K562 (cell line): ENCODE results near the gene PAQR6. TPM values are rescaled to one million over a fixed set of nuclear protein-coding genes. Genes with fewer than 3 reads are reported as not detected.

Source experiments
- BRF1 ChIP-seq: IDR thresholded peaks from 3 replicates; pipeline ENCODE4 v1.6.1; 2011; ENCODE audit warnings: borderline replicate concordance, mild to moderate bottlenecking; ENCODE audit not compliant: insufficient read length; ENCODE audit errors: extremely low read depth
- E2F3 ChIP-seq: fragments of 250-450 bp; sonication (Bioruptor Pico); IDR thresholded peaks from 2 replicates; pipeline ENCODE4 v1.4.0; 2020; ENCODE audit warnings: mild to moderate bottlenecking
- MIER1 ChIP-seq: fragments of 450-650 bp; IDR thresholded peaks from 2 replicates; pipeline ENCODE4 v1.6.1; 2016; ENCODE audit warnings: antibody characterized with exemption, mild to moderate bottlenecking, low read depth
- OTX1 ChIP-seq: fragments of 450-650 bp; formaldehyde crosslinking; IDR thresholded peaks from 2 replicates; pipeline ENCODE4 v1.4.0; 2022; ENCODE audit warnings: mild to moderate bottlenecking
- POLR2AphosphoS5 ChIP-seq: IDR thresholded peaks from 2 replicates; pipeline ENCODE4 v1.6.1; 2011; ENCODE audit warnings: mild to moderate bottlenecking, low read depth, low read length, moderate library complexity; ENCODE audit not compliant: control insufficient read depth, insufficient read depth
- RBM39 ChIP-seq: fragments of 200-400 bp; formaldehyde crosslinking; optimal IDR thresholded peaks from 2 replicates; pipeline ENCODE3; 2018; ENCODE audit warnings: low read depth, low read length
- SIN3A ChIP-seq, 2 experiments: fragments of 150-350 bp in 1 of 2; IDR thresholded peaks; 2 replicates each; pipeline ENCODE4 v1.6.1; 2011 to 2016; ENCODE audit warnings: borderline replicate concordance in 2 of 2, low read depth in 2 of 2, low read length in 2 of 2, mild to moderate bottlenecking in 2 of 2, moderate library complexity in 2 of 2; ENCODE audit not compliant: control insufficient read depth in 1 of 2
- TCF7 ChIP-seq: sonication (generic); IDR thresholded peaks from 2 replicates; pipeline ENCODE4 v1.6.1; 2016; ENCODE audit warnings: antibody characterized with exemption, borderline replicate concordance
- ZZZ3 ChIP-seq: fragments of 450-650 bp; IDR thresholded peaks from 2 replicates; pipeline ENCODE4 v1.6.1; 2016; ENCODE audit warnings: antibody characterized with exemption, mild to moderate bottlenecking, moderate library complexity
- polyA plus RNA-seq, 8 experiments: library from polyadenylated mRNA; depleted of rRNA in 4 of 8; stranded (reverse) in 5 of 8; unstranded in 3 of 8; fragments of >200 nt; fragmentation: Nextera tagmentation in 2 of 8; fragmentation: Illumina TruSeq in 1 of 8; extraction: Ambion mirVana in 2 of 8; extraction: Trizol in 1 of 8; gene quantifications; 2 replicates each; pipeline versions ENCODE4 v1.2.1 to v1.2.3, GENCODE V29; 2011 to 2014; ENCODE audit warnings: inconsistent platforms in 1 of 8, missing spikeins in 1 of 8
- total RNA-seq, 7 experiments: library from RNA; depleted of rRNA in 6 of 7; stranded (reverse); fragments of >200 nt in 6 of 7; fragmentation: Illumina TruSeq in 2 of 7; extraction: Trizol in 2 of 7; gene quantifications; 2 replicates each; pipeline versions ENCODE4 v1.2.1 to v1.2.3, GENCODE V29; 2011 to 2021; ENCODE audit warnings: low replicate concordance in 1 of 7
- TF ChIP-seq, protein P1 (sequence below): fragments of 250-450 bp; sonication (Bioruptor Pico); IDR thresholded peaks from 2 replicates; pipeline ENCODE4 v1.8.0; 2022; ENCODE audit warnings: moderate library complexity, mild to moderate bottlenecking, inconsistent platforms
- TF ChIP-seq, protein P2 (sequence below), 2 experiments: fragments of 450-650 bp in 1 of 2; sonication (generic) in 1 of 2; formaldehyde crosslinking in 1 of 2; IDR thresholded peaks; 2 replicates each; pipeline versions ENCODE4 v1.7.1 to v1.9.0; 2016 to 2022; ENCODE audit warnings: inconsistent platforms in 1 of 2, mild to moderate bottlenecking in 1 of 2, missing genetic modification reagents in 1 of 2
- TF ChIP-seq, protein P3 (sequence below): sonication (generic); formaldehyde crosslinking; IDR thresholded peaks from 2 replicates; pipeline ENCODE4 v1.8.0; 2022; ENCODE audit warnings: mild to moderate bottlenecking, missing genetic modification reagents
- TF ChIP-seq, protein P4 (sequence below): fragments of 250-450 bp; sonication (Bioruptor Pico); IDR thresholded peaks from 2 replicates; pipeline ENCODE4 v1.5.0; 2020; ENCODE audit warnings: mild to moderate bottlenecking, borderline replicate concordance

PAQR6 gene
- total and polyA plus RNA-seq, 9 of the 15 experiments (the other 6 are each of a cell fraction or from before 2014, with no cell fraction given) = 0.07 to 1.8 (median 0.62) TPM

DNA sequence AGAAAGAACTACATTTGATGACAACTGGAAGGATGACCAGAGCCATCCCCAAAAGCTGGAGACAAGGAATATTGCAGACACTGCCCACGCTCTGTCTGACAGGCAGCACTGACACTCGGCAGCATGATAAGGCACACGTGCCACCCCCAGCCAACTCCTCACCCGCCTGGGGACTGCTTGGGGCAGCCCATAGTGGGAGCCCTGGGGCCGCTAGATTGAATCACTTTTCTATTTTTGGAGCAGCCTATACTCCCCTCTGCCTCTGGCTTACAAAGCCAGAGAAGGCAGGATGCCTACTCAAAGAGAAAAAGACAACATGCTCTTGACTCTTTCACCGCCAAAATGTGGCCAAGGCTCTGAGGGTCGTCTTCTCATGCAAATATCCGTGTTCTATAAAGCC is 33.4 kb upstream of the PAQR6 start (continued):
- TF ChIP-seq, protein P1, sequence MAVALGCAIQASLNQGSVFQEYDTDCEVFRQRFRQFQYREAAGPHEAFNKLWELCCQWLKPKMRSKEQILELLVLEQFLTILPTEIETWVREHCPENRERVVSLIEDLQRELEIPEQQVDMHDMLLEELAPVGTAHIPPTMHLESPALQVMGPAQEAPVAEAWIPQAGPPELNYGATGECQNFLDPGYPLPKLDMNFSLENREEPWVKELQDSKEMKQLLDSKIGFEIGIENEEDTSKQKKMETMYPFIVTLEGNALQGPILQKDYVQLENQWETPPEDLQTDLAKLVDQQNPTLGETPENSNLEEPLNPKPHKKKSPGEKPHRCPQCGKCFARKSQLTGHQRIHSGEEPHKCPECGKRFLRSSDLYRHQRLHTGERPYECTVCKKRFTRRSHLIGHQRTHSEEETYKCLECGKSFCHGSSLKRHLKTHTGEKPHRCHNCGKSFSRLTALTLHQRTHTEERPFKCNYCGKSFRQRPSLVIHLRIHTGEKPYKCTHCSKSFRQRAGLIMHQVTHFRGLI (CRISPR knock-in tag) = no peak
- TF ChIP-seq MIER1 (no peak), E2F3 (CRISPR knock-in tag) (no peak), ZZZ3 (no peak), RBM39 (no peak), BRF1 (no peak), SIN3A (IDR thresholded peaks at IDR 0.05; ENCODE audit: borderline replicate concordance in 2 of 2, control insufficient read depth in 1 of 2, low read depth in 2 of 2, low read length in 2 of 2) (peak; percentile 97 to 100), TCF7 (no peak), POLR2AphosphoS5 (peak; percentile 16; the same call in 1 of the 2 replicates), OTX1 (CRISPR knock-in tag) (no peak)
- TF ChIP-seq, protein P2, sequence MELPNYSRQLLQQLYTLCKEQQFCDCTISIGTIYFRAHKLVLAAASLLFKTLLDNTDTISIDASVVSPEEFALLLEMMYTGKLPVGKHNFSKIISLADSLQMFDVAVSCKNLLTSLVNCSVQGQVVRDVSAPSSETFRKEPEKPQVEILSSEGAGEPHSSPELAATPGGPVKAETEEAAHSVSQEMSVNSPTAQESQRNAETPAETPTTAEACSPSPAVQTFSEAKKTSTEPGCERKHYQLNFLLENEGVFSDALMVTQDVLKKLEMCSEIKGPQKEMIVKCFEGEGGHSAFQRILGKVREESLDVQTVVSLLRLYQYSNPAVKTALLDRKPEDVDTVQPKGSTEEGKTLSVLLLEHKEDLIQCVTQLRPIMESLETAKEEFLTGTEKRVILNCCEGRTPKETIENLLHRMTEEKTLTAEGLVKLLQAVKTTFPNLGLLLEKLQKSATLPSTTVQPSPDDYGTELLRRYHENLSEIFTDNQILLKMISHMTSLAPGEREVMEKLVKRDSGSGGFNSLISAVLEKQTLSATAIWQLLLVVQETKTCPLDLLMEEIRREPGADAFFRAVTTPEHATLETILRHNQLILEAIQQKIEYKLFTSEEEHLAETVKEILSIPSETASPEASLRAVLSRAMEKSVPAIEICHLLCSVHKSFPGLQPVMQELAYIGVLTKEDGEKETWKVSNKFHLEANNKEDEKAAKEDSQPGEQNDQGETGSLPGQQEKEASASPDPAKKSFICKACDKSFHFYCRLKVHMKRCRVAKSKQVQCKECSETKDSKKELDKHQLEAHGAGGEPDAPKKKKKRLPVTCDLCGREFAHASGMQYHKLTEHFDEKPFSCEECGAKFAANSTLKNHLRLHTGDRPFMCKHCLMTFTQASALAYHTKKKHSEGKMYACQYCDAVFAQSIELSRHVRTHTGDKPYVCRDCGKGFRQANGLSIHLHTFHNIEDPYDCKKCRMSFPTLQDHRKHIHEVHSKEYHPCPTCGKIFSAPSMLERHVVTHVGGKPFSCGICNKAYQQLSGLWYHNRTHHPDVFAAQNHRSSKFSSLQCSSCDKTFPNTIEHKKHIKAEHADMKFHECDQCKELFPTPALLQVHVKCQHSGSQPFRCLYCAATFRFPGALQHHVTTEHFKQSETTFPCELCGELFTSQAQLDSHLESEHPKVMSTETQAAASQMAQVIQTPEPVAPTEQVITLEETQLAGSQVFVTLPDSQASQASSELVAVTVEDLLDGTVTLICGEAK (IDR thresholded peaks at IDR 0.05) = no peak
- TF ChIP-seq, protein P2 (CRISPR knock-in tag; IDR thresholded peaks at IDR 0.05) = no peak
- TF ChIP-seq, protein P3, sequence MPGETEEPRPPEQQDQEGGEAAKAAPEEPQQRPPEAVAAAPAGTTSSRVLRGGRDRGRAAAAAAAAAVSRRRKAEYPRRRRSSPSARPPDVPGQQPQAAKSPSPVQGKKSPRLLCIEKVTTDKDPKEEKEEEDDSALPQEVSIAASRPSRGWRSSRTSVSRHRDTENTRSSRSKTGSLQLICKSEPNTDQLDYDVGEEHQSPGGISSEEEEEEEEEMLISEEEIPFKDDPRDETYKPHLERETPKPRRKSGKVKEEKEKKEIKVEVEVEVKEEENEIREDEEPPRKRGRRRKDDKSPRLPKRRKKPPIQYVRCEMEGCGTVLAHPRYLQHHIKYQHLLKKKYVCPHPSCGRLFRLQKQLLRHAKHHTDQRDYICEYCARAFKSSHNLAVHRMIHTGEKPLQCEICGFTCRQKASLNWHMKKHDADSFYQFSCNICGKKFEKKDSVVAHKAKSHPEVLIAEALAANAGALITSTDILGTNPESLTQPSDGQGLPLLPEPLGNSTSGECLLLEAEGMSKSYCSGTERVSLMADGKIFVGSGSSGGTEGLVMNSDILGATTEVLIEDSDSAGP (CRISPR knock-in tag) = no peak
- TF ChIP-seq, protein P4, sequence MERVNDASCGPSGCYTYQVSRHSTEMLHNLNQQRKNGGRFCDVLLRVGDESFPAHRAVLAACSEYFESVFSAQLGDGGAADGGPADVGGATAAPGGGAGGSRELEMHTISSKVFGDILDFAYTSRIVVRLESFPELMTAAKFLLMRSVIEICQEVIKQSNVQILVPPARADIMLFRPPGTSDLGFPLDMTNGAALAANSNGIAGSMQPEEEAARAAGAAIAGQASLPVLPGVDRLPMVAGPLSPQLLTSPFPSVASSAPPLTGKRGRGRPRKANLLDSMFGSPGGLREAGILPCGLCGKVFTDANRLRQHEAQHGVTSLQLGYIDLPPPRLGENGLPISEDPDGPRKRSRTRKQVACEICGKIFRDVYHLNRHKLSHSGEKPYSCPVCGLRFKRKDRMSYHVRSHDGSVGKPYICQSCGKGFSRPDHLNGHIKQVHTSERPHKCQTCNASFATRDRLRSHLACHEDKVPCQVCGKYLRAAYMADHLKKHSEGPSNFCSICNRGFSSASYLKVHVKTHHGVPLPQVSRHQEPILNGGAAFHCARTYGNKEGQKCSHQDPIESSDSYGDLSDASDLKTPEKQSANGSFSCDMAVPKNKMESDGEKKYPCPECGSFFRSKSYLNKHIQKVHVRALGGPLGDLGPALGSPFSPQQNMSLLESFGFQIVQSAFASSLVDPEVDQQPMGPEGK (CRISPR knock-in tag) = no peak
